ENCODE measurements around the gene RTCA.
"Not testable (repeated sequence)": the region's sequence is repeated elsewhere in the genome, so short reads cannot be mapped to it uniquely, and the experiment has no call there.

The RTCA gene

GRCh38 chr1:100279954-100280682 lies 14.1 kb downstream of the RTCA start:
- TF ChIP-seq CTCF (IDR thresholded peaks at IDR 0.05; ENCODE audit: borderline replicate concordance, insufficient read depth, low read depth, low read length): no peak
- H3K4me3 ChIP-seq (ENCODE audit: low read depth, low read length): no peak overlapping the region

- no peak for TF ChIP-seq CTCF (IDR thresholded peaks at IDR 0.05; ENCODE audit: borderline replicate concordance, insufficient read depth, low read depth, low read length)
- H3K4me3 ChIP-seq (ENCODE audit: low read depth, low read length): no peak overlapping the region
Measured at GRCh38 chr1:100284591-100284990, 18.6 kb downstream of the RTCA start.

- H3K4me3 ChIP-seq (ENCODE audit: low read depth, low read length): no peak overlapping the region
- no peak for TF ChIP-seq CTCF (IDR thresholded peaks at IDR 0.05; ENCODE audit: borderline replicate concordance, insufficient read depth, low read depth, low read length)
Measured at GRCh38 chr1:100287162-100287561, 21.1 kb downstream of the RTCA start.

- TF ChIP-seq CTCF (IDR thresholded peaks at IDR 0.05; ENCODE audit: borderline replicate concordance, insufficient read depth, low read depth, low read length): no peak
- H3K4me3 ChIP-seq (ENCODE audit: low read depth, low read length): no peak overlapping the region
Measured at GRCh38 chr1:100290291-100290690, 24.3 kb downstream of the RTCA start.

GRCh38 chr1:100292711-100293110 lies 26.7 kb downstream of the RTCA start:
- TF ChIP-seq CTCF (IDR thresholded peaks at IDR 0.05; ENCODE audit: borderline replicate concordance, insufficient read depth, low read depth, low read length): no peak
- no peak overlapping the region for H3K4me3 ChIP-seq (ENCODE audit: low read depth, low read length)

GRCh38 chr1:100296140-100296539 lies 30.1 kb downstream of the RTCA start:
- no peak overlapping the region for H3K4me3 ChIP-seq (ENCODE audit: low read depth, low read length)
- no peak for TF ChIP-seq CTCF (IDR thresholded peaks at IDR 0.05; ENCODE audit: borderline replicate concordance, insufficient read depth, low read depth, low read length)

GRCh38 chr1:100296997-100297396 lies 31.0 kb downstream of the RTCA start:
- H3K4me3 ChIP-seq (ENCODE audit: low read depth, low read length): not testable (repeated sequence)
